Non-pigmented ciliary epithelial cell (primary cell): ENCODE data around the gene EXOC5.

Experiments used
- DNase-seq: peaks from one replicate; pipeline ENCODE4 v3.0.0-alpha.2; 2010; ENCODE audit warnings: low read depth

EXOC5 gene

GRCh38 chr14:57168138-57168679 is 100.5 kb downstream of the EXOC5 start:
- no peak for DNase-seq

- DNase-seq, result no peak
Observed at GRCh38 chr14:57161583-57162234, 107.0 kb downstream of the EXOC5 start.

GRCh38 chr14:57160333-57160732 is 108.4 kb downstream of the EXOC5 start:
- no peak for DNase-seq

GRCh38 chr14:57153286-57153685 is 115.4 kb downstream of the EXOC5 start:
- DNase-seq, result no peak
